ENCODE data around the gene LOXL1. TPM values are rescaled to one million over a fixed set of nuclear protein-coding genes. Genes with fewer than 3 reads are reported as not detected.
"Not testable (repeated sequence)": the region's sequence is repeated elsewhere in the genome, so short reads cannot be mapped to it uniquely, and the experiment has no call there.

Gene LOXL1
- total RNA-seq, 1 experiment from 2014 or later = 117 TPM

- H3K27me3 ChIP-seq (replicated peaks; ENCODE audit: insufficient read depth, low read depth, low read length, poor library complexity); DNase-seq (ENCODE audit: low spot score); H3K36me3 ChIP-seq (ENCODE audit: insufficient read depth, low read length, poor library complexity, severe bottlenecking); H3K9me3 ChIP-seq (ENCODE audit: low read depth, low read length, poor library complexity, severe bottlenecking); H3K4me3 ChIP-seq (ENCODE audit: low read depth, low read length, poor library complexity, severe bottlenecking); H3K27ac ChIP-seq (ENCODE audit: low read depth, low read length, poor library complexity, severe bottlenecking); BruUV-seq (replicated peaks); intact Hi-C loops (cut with micrococcal nuclease; ENCODE audit: unreplicated experiment); H3K4me1 ChIP-seq (ENCODE audit: insufficient read depth, low read length, poor library complexity, severe bottlenecking); POLR2A ChIA-PET (ENCODE audit: low non-redundant PET): not testable (repeated sequence)
- CTCF ChIA-PET = interaction anchor here (0.6 kb wide), 1 partner anchor 349 kb away, joined by 8 read pairs; no protein-coding TSS in a partner anchor
Measured at GRCh38 chr15:73975440-73976125, 49.3 kb downstream of the LOXL1 start.

- CTCF ChIA-PET = no interaction called here
- POLR2A ChIA-PET (ENCODE audit: low non-redundant PET) = no interaction called here
- Histone ChIP-seq H3K9me3 (ENCODE audit: low read depth, low read length, poor library complexity, severe bottlenecking) (no peaks in the 10 kb centered on the region), H3K27ac (ENCODE audit: low read depth, low read length, poor library complexity, severe bottlenecking) (no peak overlapping the region), H3K4me1 (ENCODE audit: insufficient read depth, low read length, poor library complexity, severe bottlenecking) (peaks cover 18% of the 10 kb centered on the region), H3K27me3 (replicated peaks; ENCODE audit: insufficient read depth, low read depth, low read length, poor library complexity) (no peaks in the 10 kb centered on the region), H3K4me3 (ENCODE audit: low read depth, low read length, poor library complexity, severe bottlenecking) (no peak overlapping the region), H3K36me3 (ENCODE audit: insufficient read depth, low read length, poor library complexity, severe bottlenecking) (no peaks in the 10 kb centered on the region)
- DNase-seq (ENCODE audit: low spot score) = no peak
- BruUV-seq (replicated peaks) = no TSS peak
- TF ChIP-seq CTCF (conservative IDR thresholded peaks at IDR 0.05; ENCODE audit: low read depth, low read length) (no peak), EZH2 (IDR thresholded peaks at IDR 0.05; ENCODE audit: borderline replicate concordance, low read depth, low read length, poor library complexity, severe bottlenecking) (no peak)
- intact Hi-C loops (cut with micrococcal nuclease; ENCODE audit: unreplicated experiment) = no loop called here
Measured at GRCh38 chr15:73978896-73979295, 52.6 kb downstream of the LOXL1 start.

- H3K4me1 ChIP-seq (ENCODE audit: insufficient read depth, low read length, poor library complexity, severe bottlenecking) = peaks cover 18% of the 10 kb centered on the region
- BruUV-seq (replicated peaks) = no TSS peak
- H3K27ac ChIP-seq (ENCODE audit: low read depth, low read length, poor library complexity, severe bottlenecking) = no peak overlapping the region
- no peaks in the 10 kb centered on the region for H3K36me3 ChIP-seq (ENCODE audit: insufficient read depth, low read length, poor library complexity, severe bottlenecking)
- ChIA-PET CTCF (interaction anchor here (0.7 kb wide), 1 partner anchor 74 kb away, joined by 6 read pairs; no protein-coding TSS in a partner anchor), POLR2A (ENCODE audit: low non-redundant PET) (no interaction called here)
- H3K4me3 ChIP-seq (ENCODE audit: low read depth, low read length, poor library complexity, severe bottlenecking) = no peak overlapping the region
- no peak for DNase-seq (ENCODE audit: low spot score)
- intact Hi-C loops (cut with micrococcal nuclease; ENCODE audit: unreplicated experiment) = no loop called here
- H3K27me3 ChIP-seq (replicated peaks; ENCODE audit: insufficient read depth, low read depth, low read length, poor library complexity) = no peaks in the 10 kb centered on the region
- H3K9me3 ChIP-seq (ENCODE audit: low read depth, low read length, poor library complexity, severe bottlenecking) = no peaks in the 10 kb centered on the region
- TF ChIP-seq EZH2 (IDR thresholded peaks at IDR 0.05; ENCODE audit: borderline replicate concordance, low read depth, low read length, poor library complexity, severe bottlenecking) = no peak
- no peak for TF ChIP-seq CTCF (conservative IDR thresholded peaks at IDR 0.05; ENCODE audit: low read depth, low read length)
Measured at GRCh38 chr15:73979636-73980035, 53.4 kb downstream of the LOXL1 start.

- ChIA-PET CTCF (no interaction called here), POLR2A (ENCODE audit: low non-redundant PET) (no interaction called here)
- intact Hi-C loops (cut with micrococcal nuclease; ENCODE audit: unreplicated experiment) = no loop called here
- H3K27ac ChIP-seq (ENCODE audit: low read depth, low read length, poor library complexity, severe bottlenecking) = peak overlapping the region; percentile 78
- no TSS peak for BruUV-seq (replicated peaks)
- no peaks in the 10 kb centered on the region for H3K36me3 ChIP-seq (ENCODE audit: insufficient read depth, low read length, poor library complexity, severe bottlenecking)
- H3K9me3 ChIP-seq (ENCODE audit: low read depth, low read length, poor library complexity, severe bottlenecking) = no peaks in the 10 kb centered on the region
- no peak overlapping the region for H3K4me3 ChIP-seq (ENCODE audit: low read depth, low read length, poor library complexity, severe bottlenecking)
- no peak for DNase-seq (ENCODE audit: low spot score)
- H3K27me3 ChIP-seq (replicated peaks; ENCODE audit: insufficient read depth, low read depth, low read length, poor library complexity) = no peaks in the 10 kb centered on the region
- TF ChIP-seq CTCF (conservative IDR thresholded peaks at IDR 0.05; ENCODE audit: low read depth, low read length) (no peak), EZH2 (IDR thresholded peaks at IDR 0.05; ENCODE audit: borderline replicate concordance, low read depth, low read length, poor library complexity, severe bottlenecking) (no peak)
- H3K4me1 ChIP-seq (ENCODE audit: insufficient read depth, low read length, poor library complexity, severe bottlenecking) = peaks cover 18% of the 10 kb centered on the region
Measured at GRCh38 chr15:73981761-73982221, 55.5 kb downstream of the LOXL1 start.

Data from A673 (cell line).